Neural progenitor cell (in vitro differentiated cells): ENCODE results near the gene PRH2. TPM values are rescaled to one million over a fixed set of nuclear protein-coding genes. Genes with fewer than 3 reads are reported as not detected.

Experiments
- DNase-seq: peaks from one replicate; pipeline ENCODE4 v3.0.0-alpha.2; 2016; ENCODE audit warnings: low spot score
- H2AFZ ChIP-seq: fragments of 200-600 bp; sonication (generic); replicated peaks from 2 replicates; pipeline ENCODE4 v1.6.1; 2016; ENCODE audit warnings: antibody characterized with exemption
- H3F3A ChIP-seq: fragments of 200-600 bp; sonication (generic); 2 replicates; pipeline ENCODE4 v1.6.1; 2016; ENCODE audit warnings: antibody characterized with exemption, low read depth
- H3K27ac ChIP-seq: fragments of 200-600 bp; sonication (generic); 2 replicates; pipeline ENCODE4 v1.5.1; 2016; ENCODE audit warnings: mild to moderate bottlenecking
- H3K27me3 ChIP-seq: fragments of 200-600 bp; sonication (generic); 2 replicates; pipeline ENCODE4 v1.6.1; 2016; ENCODE audit warnings: mild to moderate bottlenecking, moderate library complexity
- H3K36me3 ChIP-seq: fragments of 200-600 bp; sonication (generic); 2 replicates; pipeline ENCODE4 v1.5.1; 2016
- H3K4me1 ChIP-seq: fragments of 200-600 bp; sonication (generic); 2 replicates; pipeline ENCODE4 v1.6.1; 2016; ENCODE audit warnings: mixed run types
- H3K4me2 ChIP-seq: fragments of 200-600 bp; sonication (generic); 2 replicates; pipeline ENCODE4 v1.6.1; 2016
- H3K4me3 ChIP-seq: fragments of 200-600 bp; sonication (generic); 2 replicates; pipeline ENCODE4 v1.5.1; 2016
- H3K79me2 ChIP-seq: fragments of 200-600 bp; sonication (generic); 2 replicates; pipeline ENCODE4 v1.6.1; 2016; ENCODE audit warnings: low read depth
- H3K9ac ChIP-seq: fragments of 200-600 bp; sonication (generic); 2 replicates; pipeline ENCODE4 v1.6.1; 2016
- H3K9me3 ChIP-seq: fragments of 200-600 bp; sonication (generic); 2 replicates; pipeline ENCODE4 v1.5.1; 2016; ENCODE audit warnings: low read depth
- H4K20me1 ChIP-seq: fragments of 200-600 bp; sonication (generic); 2 replicates; pipeline ENCODE4 v1.6.1; 2016; ENCODE audit warnings: low read depth
- H3K27ac Mint-ChIP-seq: 3 replicates; pipeline ENCODE4 v1.8.0; 2021; ENCODE audit warnings: mixed read lengths
- H3K27me3 Mint-ChIP-seq: 2 replicates; pipeline ENCODE4 v1.8.0; 2022; ENCODE audit warnings: low read depth, mild to moderate bottlenecking, inconsistent platforms, moderate library complexity, mixed read lengths; ENCODE audit not compliant: insufficient read depth
- H3K36me3 Mint-ChIP-seq: 3 replicates; pipeline ENCODE4 v1.8.0; 2021; ENCODE audit warnings: mixed read lengths
- H3K4me1 Mint-ChIP-seq: 3 replicates; pipeline ENCODE4 v1.8.0; 2021; ENCODE audit warnings: mixed read lengths
- H3K4me3 Mint-ChIP-seq: 3 replicates; pipeline ENCODE4 v1.8.0; 2021; ENCODE audit warnings: mild to moderate bottlenecking, moderate library complexity, mixed read lengths
- H3K9me3 Mint-ChIP-seq: 3 replicates; pipeline ENCODE4 v1.8.0; 2020; ENCODE audit warnings: mixed read lengths
- CTCF ChIP-seq: fragments of 200-600 bp; sonication (generic); IDR thresholded peaks from 2 replicates; pipeline ENCODE4 v1.5.1; 2017; ENCODE audit warnings: antibody characterized with exemption, mild to moderate bottlenecking
- EZH2 ChIP-seq: fragments of 200-600 bp; sonication (generic); IDR thresholded peaks from 2 replicates; pipeline ENCODE4 v1.6.1; 2017; ENCODE audit warnings: antibody characterized with exemption, mild to moderate bottlenecking, moderate library complexity
- EZH2phosphoT487 ChIP-seq: fragments of 200-600 bp; sonication (generic); IDR thresholded peaks from 2 replicates; pipeline ENCODE4 v1.6.1; 2017; ENCODE audit warnings: antibody characterized with exemption
- total RNA-seq: library from RNA; depleted of rRNA; stranded (reverse); fragments of >200 nt; gene quantifications from 2 replicates; pipeline ENCODE4 v1.2.3, GENCODE V29; 2015; ENCODE audit warnings: low replicate concordance

Gene PRH2
- total RNA-seq, 1 donor from 2014 or later = not detected

GRCh38 chr12:10900972-10901371, 28.1 kb upstream of the PRH2 start:
- Histone ChIP-seq H3K4me3 (no peak overlapping the region), H2AFZ (no peak overlapping the region), H3K36me3 (peaks cover 14% of the 10 kb centered on the region), H3K4me1 (no peaks in the 10 kb centered on the region), H3K27me3 (no peaks in the 10 kb centered on the region), H3K79me2 (peaks cover 6% of the 10 kb centered on the region), H4K20me1 (no peaks in the 10 kb centered on the region), H3K9me3 (peaks cover 4% of the 10 kb centered on the region), H3K27ac (no peak overlapping the region), H3K9ac (no peak overlapping the region), H3K4me2 (no peak overlapping the region), H3F3A (no peaks in the 10 kb centered on the region)
- no peaks in the 10 kb centered on the region for H3K4me1 Mint-ChIP-seq
- peaks cover 8% of the 10 kb centered on the region for H3K27me3 Mint-ChIP-seq
- peaks cover 31% of the 10 kb centered on the region for H3K36me3 Mint-ChIP-seq
- peaks cover 46% of the 10 kb centered on the region for H3K9me3 Mint-ChIP-seq
- DNase-seq = no peak
- H3K4me3 Mint-ChIP-seq = no peak overlapping the region
- TF ChIP-seq EZH2phosphoT487 (no peak), CTCF (no peak), EZH2 (no peak)
- no peak overlapping the region for H3K27ac Mint-ChIP-seq

- no peak overlapping the region for H3K27ac Mint-ChIP-seq
- Histone ChIP-seq H3K4me2 (no peak overlapping the region), H4K20me1 (no peaks in the 10 kb centered on the region), H3K79me2 (peaks cover 6% of the 10 kb centered on the region), H3K36me3 (peaks cover 14% of the 10 kb centered on the region), H3K27me3 (no peaks in the 10 kb centered on the region), H3K4me3 (no peak overlapping the region), H3F3A (no peaks in the 10 kb centered on the region), H3K27ac (no peak overlapping the region), H3K9ac (no peak overlapping the region), H2AFZ (no peak overlapping the region), H3K4me1 (no peaks in the 10 kb centered on the region), H3K9me3 (peaks cover 4% of the 10 kb centered on the region)
- no peak for DNase-seq
- TF ChIP-seq CTCF (no peak), EZH2 (no peak), EZH2phosphoT487 (no peak)
- H3K27me3 Mint-ChIP-seq = peaks cover 8% of the 10 kb centered on the region
- H3K36me3 Mint-ChIP-seq = peaks cover 31% of the 10 kb centered on the region
- H3K9me3 Mint-ChIP-seq = peaks cover 46% of the 10 kb centered on the region
- no peaks in the 10 kb centered on the region for H3K4me1 Mint-ChIP-seq
- no peak overlapping the region for H3K4me3 Mint-ChIP-seq
Measured at GRCh38 chr12:10901427-10901826, 27.6 kb upstream of the PRH2 start.

GRCh38 chr12:10904686-10905085, 24.4 kb upstream of the PRH2 start:
- Histone ChIP-seq H3K4me1 (no peaks in the 10 kb centered on the region), H3K27ac (no peak overlapping the region), H3K36me3 (peaks cover 14% of the 10 kb centered on the region), H3K9ac (no peak overlapping the region), H3K9me3 (peaks cover 4% of the 10 kb centered on the region), H3K4me2 (no peak overlapping the region), H3K4me3 (no peak overlapping the region), H3K79me2 (peaks cover 6% of the 10 kb centered on the region), H3K27me3 (no peaks in the 10 kb centered on the region), H3F3A (no peaks in the 10 kb centered on the region), H4K20me1 (no peaks in the 10 kb centered on the region), H2AFZ (no peak overlapping the region)
- no peak overlapping the region for H3K4me3 Mint-ChIP-seq
- H3K9me3 Mint-ChIP-seq = peaks cover 40% of the 10 kb centered on the region
- H3K27ac Mint-ChIP-seq = no peak overlapping the region
- H3K27me3 Mint-ChIP-seq = peaks cover 8% of the 10 kb centered on the region
- TF ChIP-seq CTCF = no peak
- no peak for TF ChIP-seq EZH2phosphoT487
- TF ChIP-seq EZH2 = no peak
- DNase-seq = no peak
- peaks cover 24% of the 10 kb centered on the region for H3K36me3 Mint-ChIP-seq
- H3K4me1 Mint-ChIP-seq = no peaks in the 10 kb centered on the region

GRCh38 chr12:10909462-10909861, 19.6 kb upstream of the PRH2 start, which contains the start of gene TAS2R13:
TAS2R13 (minus strand) TSS chr12:10909562; CDS start chr12:10909298, 264 bp downstream.
- Histone ChIP-seq H3K9ac (no peak within 1 kb of the TSS), H3K27me3 (no peaks in the 10 kb centered on the region), H3K4me1 (no peaks in the 10 kb centered on the region), H3K36me3 (peaks cover 7% of the 10 kb centered on the region), H4K20me1 (no peaks in the 10 kb centered on the region), H2AFZ (no peak within 1 kb of the TSS), H3F3A (no peaks in the 10 kb centered on the region), H3K27ac (no peak within 1 kb of the TSS), H3K79me2 (no peaks in the 10 kb centered on the region), H3K4me3 (no peak within 1 kb of the TSS), H3K9me3 (peaks cover 3% of the 10 kb centered on the region), H3K4me2 (no peak within 1 kb of the TSS)
- Mint-ChIP-seq H3K9me3 (peaks cover 8% of the 10 kb centered on the region), H3K27ac (no peak within 1 kb of the TSS), H3K36me3 (peaks cover 15% of the 10 kb centered on the region), H3K4me3 (no peak within 1 kb of the TSS), H3K4me1 (no peaks in the 10 kb centered on the region), H3K27me3 (no peaks in the 10 kb centered on the region)
- TF ChIP-seq CTCF (no peak), EZH2phosphoT487 (no peak), EZH2 (no peak)
- no peak for DNase-seq
